Left renal cortex interstitium (tissue), 4 donors: Measurements from ENCODE around the gene PIK3CG. TPM values are rescaled to one million over a fixed set of nuclear protein-coding genes. Genes with fewer than 3 reads are reported as not detected.

Experiments
- DNase-seq, 4 donors: peaks; one replicate each; pipeline ENCODE4 v3.0.0-alpha.2; 2013; ENCODE audit warnings: low read depth in 4 of 4, low spot score in 2 of 4, missing footprints in 1 of 4
- polyA plus RNA-seq, 4 donors: library from polyadenylated mRNA; unstranded; fragments of 120-200 nt; gene quantifications; one replicate each; pipeline ENCODE4 v1.2.1, GENCODE V29; 2013; ENCODE audit not compliant: insufficient read length in 4 of 4

Gene PIK3CG
- polyA plus RNA-seq, 4 donors: 2.2 to 3.2 (median 2.3) TPM

- DNase-seq: no peak
Measured at GRCh38 chr7:106855540-106856132, 9.4 kb upstream of the PIK3CG start.

GRCh38 chr7:106858618-106859532 lies 6.2 kb upstream of the PIK3CG start:
- no peak for DNase-seq

GRCh38 chr7:106862317-106863089 lies 2.6 kb upstream of the PIK3CG start:
- no peak for DNase-seq

DNA sequence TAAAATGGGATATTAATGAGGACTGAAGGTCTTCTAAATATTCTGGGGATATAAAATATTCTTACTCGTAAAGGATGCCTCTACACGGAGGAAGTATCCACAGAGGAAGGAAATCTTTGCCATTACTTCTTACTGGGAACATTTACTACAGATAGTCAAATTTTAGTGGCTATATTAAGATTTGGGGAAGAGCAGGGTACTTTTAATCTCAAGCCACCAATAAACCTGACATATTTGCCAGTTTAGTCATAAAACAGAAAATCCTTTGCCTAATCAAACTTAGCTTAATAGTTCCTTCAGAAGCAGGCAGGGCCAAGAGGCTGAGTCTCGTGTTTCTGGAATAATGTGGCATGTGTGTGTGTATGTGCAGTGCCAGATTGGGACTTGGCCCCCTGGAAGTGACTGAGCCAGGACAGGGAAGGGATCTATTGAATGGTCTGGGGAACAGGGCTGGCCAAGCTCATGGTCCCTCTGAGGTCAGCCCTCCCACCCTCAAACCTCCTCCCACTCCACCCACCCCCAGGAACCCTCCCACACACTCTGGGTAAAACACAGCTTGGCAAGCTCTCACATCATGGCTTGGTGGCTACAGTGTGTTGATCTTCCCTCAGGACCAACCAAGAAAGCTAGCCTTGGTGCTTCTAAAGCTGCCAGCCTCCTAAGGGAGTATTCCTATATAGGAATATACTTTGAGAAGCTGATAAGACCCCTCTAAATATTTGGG lies 1.6 kb upstream of the PIK3CG start:
- no peak for DNase-seq

GRCh38 chr7:106864298-106865081 lies 592 bp upstream of the PIK3CG start:
- no peak for DNase-seq

DNA sequence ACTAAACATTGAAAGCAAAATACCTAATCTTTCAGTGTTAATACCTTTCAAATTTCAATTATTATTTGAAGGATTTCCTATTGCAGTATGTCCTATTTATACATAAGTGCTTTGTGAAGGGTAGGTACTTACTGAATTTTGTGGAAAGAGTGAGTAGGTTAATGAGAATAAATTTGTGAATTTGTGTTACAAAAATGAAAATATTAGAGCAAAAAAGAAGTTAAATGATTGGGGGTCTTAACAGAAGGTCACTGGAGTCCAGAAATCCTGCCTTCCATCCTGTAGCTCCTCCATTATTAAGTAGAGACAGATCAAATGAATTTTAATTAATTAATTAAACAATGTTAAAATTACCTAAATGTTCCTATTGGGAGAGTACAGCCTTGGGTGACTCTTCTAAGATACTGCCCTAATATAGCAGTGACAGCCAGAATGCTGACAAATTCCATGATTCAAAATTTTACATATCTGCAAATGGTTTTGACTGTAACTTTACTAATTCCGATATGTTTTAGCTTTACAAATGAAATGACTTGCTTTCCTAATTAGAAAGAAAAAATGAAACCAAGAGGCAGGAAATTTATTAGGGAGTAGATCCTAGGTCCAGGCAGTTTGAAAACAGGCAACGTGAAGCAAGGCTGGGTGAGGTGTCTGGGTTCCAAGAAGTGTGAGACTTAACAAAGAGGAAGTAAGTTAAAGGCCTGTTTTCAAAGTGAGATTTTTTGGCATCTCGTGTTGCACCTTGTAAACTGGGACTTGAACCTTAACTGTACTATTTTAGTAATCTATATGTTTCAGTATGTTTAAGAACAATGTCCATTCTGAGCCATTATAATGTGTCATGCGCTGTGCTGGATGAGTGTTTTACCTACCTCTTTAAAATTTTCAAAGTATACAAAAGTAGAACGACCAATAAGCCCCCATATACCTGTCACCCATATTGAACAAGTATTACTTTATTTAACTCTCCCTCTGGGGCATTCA lies 1.5 kb downstream of the PIK3CG start:
- no peak for DNase-seq

GRCh38 chr7:106867641-106868351 lies 2.7 kb downstream of the PIK3CG start:
- no peak for DNase-seq

GRCh38 chr7:106868364-106868763 lies 3.3 kb downstream of the PIK3CG start:
- no peak for DNase-seq

GRCh38 chr7:106869954-106870353 lies 4.9 kb downstream of the PIK3CG start:
- DNase-seq: no peak

- no peak for DNase-seq
Measured at GRCh38 chr7:106870528-106870927, 5.4 kb downstream of the PIK3CG start.

GRCh38 chr7:106870983-106871410 lies 5.9 kb downstream of the PIK3CG start:
- no peak for DNase-seq

DNA sequence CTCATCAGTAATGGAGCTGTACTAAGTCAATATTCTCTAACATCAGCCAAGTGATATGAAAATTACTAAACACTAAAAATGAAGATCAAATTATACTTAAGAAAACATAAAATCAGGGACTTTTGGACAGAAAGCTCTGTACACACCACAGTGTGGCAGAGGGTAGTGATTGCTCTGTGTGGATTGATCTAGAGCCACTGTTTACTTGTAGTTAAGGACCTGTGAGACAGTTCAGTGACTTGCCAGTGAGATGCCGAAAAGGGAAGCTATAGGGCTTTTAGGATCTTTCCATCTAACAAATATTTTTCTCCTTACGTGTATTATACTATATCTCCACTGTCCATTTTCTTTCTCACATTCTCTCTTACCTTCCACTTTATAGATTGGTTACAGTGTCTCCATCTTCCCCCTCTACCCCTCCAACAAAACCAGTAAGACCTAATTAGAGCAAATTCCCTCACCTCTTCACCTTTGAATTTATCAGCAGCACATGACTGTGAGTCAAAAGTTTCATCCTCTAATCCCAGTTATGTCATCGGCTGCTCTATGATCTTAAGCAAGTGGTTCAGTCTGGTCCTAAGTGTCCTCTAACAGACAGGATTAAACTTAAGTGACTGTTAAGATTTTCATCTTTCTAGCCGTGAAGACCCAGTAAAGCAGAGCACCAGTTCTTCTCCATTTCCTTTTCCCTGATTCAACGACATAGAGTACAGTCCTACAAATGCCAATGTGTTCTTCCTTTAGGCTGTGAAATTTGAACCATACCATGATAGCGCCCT lies 6.9 kb downstream of the PIK3CG start:
- DNase-seq: no peak

DNA sequence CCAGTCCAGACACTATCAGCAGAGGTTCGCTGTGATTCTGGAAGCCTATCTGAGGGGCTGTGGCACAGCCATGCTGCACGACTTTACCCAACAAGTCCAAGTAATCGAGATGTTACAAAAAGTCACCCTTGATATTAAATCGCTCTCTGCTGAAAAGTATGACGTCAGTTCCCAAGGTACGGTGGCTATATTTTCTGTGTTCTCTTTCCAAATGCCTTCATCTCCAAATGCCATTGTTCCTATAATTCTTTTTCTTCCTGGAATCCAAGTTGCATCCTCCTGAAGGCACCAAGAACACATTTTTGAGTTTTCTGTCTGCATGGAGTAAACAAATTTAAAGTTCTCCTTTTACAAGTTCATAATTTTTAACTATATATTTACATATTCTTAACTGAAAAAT lies 7.7 kb downstream of the PIK3CG start:
- DNase-seq: no peak

DNA sequence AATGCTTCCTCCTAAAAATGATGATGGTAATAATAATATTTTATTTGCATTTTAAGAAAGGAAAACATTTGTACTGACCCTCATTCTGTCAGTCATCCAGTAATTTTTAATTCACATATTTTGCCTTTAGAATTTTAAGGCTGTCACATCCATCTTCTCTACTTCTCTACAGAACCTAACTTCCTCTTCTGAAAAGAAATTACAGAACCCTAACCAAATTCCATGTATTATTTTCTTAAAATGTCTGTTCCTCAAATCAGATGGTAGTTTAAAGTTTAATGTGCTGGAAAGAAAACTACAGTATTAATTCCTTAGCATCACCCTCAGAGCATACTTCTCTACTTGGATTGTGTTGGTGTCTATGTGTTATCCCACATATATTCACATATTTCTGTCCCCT lies 9.0 kb downstream of the PIK3CG start:
- DNase-seq: no peak

DNA sequence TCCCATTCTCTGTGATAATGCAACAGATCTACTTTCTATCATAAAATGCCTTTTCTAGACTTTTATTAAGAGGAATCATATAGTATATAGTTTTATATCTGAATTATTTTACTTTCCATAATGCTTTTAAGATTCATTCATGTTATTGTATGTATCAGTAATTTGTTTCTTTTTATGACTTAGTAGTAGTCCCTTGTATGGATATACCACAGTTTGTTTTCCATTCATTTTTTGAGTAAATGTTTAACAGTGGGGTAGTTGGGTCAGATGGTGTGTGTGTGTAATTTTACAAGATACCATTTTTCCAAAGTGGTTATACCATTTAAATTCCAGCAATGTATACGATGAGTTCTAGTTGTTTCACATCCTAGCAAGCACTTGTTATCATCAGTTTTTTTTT lies 10.4 kb downstream of the PIK3CG start:
- no peak for DNase-seq

DNA sequence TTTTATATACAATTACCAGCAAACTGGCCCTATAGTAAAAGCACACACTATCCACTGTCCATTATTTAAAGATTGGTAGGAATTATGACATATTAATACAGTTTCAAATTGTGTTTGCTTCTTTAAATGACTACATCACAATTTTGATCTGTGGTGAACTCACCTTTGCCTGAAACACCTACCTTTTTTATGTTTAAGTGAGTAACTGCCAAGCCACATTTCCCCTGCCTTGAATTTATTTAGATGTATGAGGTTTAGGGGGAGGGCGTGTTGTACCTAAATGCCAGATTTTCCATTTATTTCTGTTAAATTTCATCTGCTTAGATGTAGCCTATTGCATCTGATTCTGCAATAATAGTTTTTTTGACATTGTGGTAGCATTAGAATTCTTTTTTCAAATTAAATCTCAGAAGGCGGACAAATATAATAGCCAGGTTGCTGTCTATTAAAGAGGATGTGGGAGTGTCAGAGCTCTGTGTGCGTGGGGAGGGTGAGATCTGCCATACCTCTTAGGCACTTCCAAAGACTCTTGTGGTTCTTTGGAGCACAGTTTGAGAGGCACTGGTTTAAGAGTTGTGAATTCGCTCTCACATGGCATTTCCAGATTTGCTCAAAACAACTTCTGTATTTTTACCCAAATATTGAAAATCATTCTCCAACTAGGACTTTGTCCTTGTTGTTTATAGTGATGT lies 13.8 kb downstream of the PIK3CG start:
- DNase-seq: no peak

- DNase-seq: no peak
Measured at GRCh38 chr7:106881984-106882383, 16.9 kb downstream of the PIK3CG start.
